Erythroblast (primary cell): ENCODE results near the gene ADAMTS2.

Experiments
- GATA1 ChIP-seq: IDR thresholded peaks from 2 replicates; pipeline ENCODE4 v1.6.1; 2011; ENCODE audit warnings: low read depth, mild to moderate bottlenecking, control low read depth, low read length, moderate library complexity
- POLR2A ChIP-seq: IDR thresholded peaks from 2 replicates; pipeline ENCODE4 v1.6.1; 2011; ENCODE audit warnings: mild to moderate bottlenecking, low read length

- TF ChIP-seq POLR2A = no peak
- TF ChIP-seq GATA1 = no peak
These were observed 197.1 kb downstream of the ADAMTS2 start for GRCh38 chr5:179147991-179148702.
